Fibroblast of peridontal ligament (primary cell): ENCODE data around the gene RAE1.

Source experiments
- DNase-seq: peaks from one replicate; pipeline ENCODE4 v3.0.0-alpha.2; 2010; ENCODE audit errors: extremely low read depth

The RAE1 gene

DNA sequence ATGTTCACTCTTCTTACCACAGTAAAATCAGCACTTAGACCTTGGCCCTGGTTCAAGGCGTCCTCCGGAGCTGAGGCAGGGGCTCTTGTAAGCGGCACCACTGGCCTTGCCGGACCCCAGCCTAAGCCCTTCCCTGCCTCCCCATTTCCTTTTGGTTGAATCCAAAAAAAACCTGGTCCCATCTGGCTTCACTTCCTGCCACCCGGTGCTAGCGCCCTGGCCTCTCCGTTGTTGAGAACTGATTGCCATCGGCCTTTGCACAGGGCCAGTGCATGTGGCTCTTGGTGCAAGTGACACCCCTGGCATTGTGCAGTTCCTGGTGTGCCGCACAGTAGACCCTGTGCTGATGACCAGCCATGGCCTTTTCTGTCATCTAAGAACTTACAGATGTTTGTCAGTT is 21.1 kb downstream of the RAE1 start:
- no peak for DNase-seq

DNA sequence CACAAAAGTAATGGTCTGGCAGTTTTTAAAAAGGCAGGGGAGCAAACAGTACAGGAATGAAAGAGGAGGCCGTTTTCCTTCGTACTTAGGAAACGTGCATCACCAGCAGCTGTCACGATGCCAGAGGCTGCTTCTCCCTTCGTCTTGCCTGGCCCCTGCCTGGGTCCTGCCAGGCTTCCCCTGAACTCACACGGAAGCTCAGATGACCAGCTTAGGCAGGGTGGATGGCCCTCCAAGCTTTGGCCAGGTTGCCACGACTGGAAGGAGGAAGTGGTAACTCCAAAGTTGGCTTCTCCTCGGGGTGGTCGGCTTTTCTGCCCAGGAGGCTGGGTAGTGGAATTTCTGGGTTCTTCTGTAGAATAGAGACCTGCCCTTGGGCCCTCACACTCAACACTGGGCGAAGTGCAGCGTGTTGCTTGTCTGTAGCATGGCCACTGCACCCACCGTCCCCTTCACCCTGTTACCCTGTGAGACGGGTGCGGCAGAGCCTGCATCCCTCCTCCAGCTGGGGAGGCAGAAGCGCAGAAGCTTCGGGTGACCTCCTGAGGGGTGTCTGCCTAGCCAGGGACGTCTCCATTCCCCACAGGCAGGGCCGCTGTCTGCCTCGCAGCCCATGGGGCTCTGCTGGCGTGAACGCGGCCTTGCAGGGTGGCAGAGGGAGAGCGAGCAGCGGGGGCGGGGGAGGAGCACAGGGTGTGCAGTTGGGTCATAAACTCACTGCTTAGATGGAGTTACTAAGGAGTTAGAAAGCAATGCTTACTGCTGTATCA is 21.7 kb downstream of the RAE1 start:
- no peak for DNase-seq

DNA sequence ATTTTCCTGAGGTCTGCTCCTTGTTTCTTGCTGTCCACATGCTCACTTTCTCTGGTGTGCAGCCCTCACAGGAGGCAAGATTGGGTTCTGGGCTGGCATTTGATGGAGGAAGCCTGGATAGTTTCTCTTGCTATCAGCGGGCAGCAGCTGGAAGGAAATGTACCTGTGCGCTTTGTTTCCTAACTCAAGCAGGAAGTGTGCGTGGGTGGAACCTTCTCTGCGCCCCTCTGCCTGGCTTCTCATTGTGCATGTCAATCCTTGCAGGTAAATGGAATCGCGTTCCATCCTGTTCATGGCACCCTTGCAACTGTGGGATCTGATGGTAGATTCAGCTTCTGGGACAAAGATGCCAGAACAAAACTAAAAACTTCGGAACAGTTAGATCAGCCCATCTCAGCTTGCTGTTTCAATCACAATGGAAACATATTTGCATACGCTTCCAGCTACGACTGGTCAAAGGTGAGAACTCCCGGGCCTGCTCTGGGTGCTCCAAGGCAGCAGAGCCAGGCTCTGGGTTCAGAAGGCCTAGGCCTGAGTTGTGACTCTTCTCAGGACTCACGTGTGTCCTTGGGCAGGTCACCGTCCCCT is 23.4 kb downstream of the RAE1 start:
- no peak for DNase-seq

DNA sequence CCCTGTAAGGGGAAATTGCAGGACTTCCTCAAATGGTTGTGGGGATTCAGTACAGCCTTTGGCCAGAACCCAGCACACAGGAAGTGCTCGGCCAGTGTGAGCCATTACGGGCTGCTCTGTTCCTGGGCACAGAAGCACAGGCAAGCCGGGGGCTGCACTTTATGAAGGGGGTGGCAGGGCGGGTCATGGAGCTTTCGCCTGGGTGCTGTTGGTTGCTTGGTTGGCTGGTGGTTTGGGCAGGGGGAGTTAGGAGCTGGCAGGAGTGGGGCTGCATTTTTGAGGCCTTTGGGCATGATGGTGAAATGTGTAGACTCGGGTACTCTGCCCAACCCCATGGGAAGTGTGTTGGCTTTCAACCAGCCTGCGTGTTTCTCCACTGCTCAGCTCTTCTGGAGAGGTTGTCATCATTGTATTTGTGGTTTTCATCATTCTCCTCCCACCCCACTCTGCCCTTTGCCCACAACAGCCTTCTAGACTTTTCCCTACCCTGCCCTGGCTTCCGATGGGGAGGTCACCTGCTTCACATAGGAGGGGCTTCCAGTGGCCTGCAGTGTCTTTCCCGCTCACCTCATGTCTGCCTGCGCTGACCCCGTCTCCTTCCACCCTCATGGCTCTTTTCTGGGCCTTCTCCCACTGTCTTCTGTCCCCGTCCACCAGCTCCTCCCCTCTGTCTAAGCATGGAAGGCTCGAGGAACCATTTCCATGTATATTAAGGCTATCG is 24.0 kb downstream of the RAE1 start:
- DNase-seq, result peak; percentile 68

DNA sequence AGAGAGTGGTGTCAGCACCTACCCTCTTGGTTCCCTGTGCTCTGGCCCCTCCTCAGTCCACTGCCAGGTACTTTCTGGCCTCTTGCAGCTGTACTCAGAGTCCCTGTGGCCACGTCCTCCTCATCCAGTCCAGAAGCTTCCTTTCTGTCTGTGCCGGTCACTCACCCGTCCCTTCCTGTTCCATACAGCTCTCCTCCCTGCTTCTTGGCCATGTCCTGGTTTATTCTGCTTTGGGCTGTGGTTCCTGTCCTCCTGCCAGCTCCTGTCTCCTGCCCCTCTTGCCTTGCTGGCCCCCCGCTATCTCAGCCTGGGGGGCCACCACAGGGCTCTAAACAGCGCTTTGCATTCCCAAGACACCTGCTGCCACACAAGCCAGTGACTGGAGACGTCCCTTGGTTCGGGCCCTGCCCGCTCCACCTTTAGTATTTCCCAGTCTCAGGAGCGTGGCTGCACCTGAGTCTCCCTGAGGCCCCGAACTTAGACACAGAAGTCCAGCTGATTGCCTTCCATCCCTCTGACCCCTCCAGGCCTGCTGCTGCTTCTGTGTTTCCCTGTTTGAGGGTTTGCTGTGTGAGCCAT is 24.7 kb downstream of the RAE1 start:
- no peak for DNase-seq

DNA sequence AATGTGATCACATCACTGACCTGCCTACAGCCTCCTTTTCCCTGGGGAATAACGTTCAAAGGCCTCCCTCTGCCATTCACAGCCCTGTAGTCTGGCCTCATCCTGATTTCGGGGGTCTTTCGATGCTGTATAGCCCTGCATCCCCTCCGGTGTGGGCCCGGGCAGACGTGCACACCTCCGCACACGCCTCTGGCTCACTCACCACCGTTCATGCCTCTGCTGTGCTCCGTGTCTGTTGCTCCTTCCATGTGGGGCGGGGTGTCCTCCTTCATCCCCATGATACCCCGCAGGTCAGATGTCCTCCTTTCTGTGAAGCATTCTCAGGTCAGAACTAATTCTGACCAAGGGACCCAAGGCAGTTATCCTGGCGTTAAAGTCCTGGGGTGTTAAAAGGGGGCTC is 26.3 kb downstream of the RAE1 start:
- DNase-seq, result no peak

DNA sequence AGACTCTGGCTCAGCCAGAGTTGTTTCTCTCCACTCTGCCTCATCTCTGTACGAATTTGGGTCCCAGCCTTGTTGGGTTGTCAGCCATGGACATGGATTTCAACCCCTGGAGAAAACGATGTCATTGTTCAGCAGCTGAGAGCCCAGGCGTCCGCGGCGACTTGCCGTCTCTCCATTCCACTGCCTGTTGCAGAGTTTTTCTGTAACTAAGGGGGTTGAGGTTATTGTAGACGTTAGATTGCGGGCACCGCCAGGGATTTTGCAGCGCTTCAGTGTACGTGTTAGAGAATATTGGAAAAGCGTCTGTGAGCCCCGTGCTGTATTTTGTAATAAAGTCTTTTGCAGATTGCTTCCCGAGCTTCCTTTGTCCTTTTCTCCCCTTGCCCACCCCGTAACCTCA is 27.1 kb downstream of the RAE1 start:
- DNase-seq, result no peak

DNA sequence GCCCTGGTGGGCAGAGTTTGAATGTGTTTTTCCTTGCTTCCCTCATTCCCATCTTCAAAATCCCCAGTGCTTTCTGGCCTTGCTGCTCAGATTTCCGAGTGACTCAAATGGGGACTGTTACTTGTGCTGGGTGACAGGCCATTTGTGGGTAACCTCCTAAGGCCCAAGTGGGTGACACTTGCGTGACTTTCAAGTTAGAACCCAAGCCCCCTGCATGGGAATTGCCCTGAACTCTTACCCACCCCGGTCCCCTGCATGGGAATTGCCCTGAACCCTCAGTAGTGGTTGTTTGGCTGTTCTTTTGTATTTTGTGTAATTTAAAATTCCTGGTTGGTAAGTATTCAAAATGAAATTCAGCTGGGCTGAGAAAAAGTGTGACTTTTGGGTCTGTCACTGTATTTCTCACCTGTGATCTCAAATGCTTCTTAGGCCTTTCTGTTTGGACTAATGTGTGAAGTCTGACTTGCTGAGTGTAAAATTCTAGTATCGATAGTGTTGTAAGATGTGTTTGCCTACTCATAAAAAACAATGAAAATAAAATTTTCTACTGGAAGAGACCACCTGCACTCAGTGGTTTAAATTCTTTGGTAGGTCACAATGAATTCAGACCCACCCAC is 27.7 kb downstream of the RAE1 start:
- no peak for DNase-seq

DNA sequence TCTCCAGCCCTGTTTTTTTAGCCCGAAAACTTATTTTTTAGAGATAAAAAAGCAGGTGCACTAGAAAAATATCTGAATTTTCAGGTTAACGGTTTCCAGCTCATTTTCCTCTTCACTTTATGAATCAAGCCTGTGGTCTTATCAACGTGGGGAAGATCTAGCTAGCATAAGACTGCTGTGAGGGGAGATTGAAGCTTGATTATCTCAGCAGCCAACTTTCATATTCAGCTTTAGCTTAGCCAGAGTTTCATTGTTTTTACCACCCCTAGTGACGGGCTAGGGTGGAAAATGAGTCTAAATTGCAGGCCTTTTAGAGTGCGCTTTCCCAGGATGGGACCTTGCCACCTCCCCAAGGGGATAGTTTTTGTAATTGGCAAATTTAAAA is 28.2 kb downstream of the RAE1 start:
- DNase-seq, result no peak

DNA sequence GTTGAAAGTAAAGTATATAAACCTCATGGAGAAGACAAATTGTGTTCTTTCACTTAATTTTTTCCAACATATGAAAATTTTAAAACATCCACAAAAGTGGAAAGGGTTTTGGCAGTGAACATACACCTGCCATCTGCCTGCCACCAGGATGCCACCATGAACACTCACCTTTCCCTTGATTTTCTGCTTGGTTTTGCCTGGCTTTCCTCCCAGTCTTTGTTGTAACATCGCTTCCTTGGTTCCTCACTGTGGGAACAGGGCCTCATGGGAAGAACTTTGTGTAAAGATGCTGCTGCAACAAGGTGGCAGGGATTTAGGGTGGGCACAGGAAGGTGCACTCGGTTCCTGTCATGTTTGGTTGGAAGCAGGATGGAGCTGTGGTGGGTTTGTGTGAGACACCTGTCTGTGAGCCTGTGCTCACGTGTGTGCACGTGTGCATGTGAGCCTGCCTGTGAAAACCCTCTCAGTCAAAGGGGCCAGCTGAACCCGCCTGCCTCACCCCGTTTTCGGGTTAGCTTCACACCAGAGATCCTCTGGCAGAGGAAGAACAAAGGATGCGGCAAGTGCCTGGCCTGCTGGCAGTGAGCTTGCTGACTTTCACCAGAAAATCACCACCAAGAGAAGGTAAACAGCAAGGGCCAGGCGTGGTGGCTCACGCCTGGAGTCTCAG is 29.2 kb downstream of the RAE1 start:
- no peak for DNase-seq

DNA sequence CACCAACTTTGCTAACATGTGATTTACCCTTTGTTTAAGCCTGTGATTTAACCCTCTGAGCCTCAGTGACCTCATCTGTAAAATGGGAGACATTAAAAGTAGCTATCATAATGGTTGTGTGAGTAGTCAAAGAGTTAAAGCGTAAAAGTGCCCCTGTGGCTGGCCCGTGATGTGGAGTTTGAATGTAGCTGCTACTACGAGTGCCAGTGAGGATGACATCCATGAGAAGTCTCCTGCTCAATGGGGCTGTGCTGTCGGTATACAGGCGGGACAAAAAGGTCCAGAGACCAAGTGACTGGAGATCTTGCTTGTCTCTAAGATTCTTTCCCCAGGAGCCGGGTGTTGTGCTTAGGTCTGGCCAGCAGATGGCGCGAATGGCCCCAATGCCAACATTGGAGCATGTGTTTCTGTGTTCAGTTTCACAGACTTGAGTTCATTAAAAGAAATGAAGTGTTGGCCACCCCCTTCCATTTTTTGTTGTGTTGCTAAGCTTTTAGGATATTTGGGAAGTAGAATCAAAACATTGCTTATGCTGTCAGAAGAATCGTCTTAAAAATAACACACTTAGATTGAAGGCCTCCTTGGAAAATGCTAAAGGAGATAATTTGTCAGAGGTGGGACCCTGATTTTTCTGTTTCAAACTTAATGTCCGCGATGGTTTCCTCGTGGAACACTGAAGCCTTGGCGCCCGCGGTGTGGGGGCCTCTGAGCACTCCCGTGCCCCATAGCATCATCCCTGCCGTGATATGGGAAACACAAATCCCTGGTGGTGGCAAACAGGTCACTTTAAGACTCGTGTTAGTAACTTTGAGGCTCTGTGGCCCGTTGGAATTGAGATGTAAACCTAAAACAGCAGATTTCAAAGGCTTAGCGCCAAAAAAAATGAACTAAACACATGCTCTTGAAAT is 30.8 kb downstream of the RAE1 start:
- DNase-seq, result peak; percentile 78

DNA sequence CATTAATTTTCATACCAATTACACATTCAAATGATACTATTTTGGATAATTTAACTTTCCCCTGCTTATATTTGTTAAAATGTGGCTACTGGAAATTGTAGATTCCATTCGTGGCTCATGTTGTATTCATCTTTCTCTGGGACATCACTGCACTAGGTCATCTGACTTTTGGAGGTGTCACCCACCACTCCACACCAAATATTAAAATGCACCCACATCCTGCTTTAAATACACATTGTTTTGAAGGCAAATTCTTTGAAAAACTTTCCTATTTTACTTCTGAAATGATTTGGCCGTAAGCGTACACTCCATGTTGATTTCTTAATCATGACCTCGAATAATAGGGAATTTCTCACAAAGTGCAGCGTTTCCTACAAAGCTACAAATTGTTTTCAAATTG is 31.5 kb downstream of the RAE1 start:
- no peak for DNase-seq

- DNase-seq, result no peak
Observed at GRCh38 chr20:57383447-57384347, 32.6 kb downstream of the RAE1 start.

GRCh38 chr20:57384486-57384885 is 33.4 kb downstream of the RAE1 start:
- no peak for DNase-seq

GRCh38 chr20:57384953-57385761 is 34.1 kb downstream of the RAE1 start:
- DNase-seq, result no peak

GRCh38 chr20:57385940-57386339 is 34.9 kb downstream of the RAE1 start:
- DNase-seq, result no peak

DNA sequence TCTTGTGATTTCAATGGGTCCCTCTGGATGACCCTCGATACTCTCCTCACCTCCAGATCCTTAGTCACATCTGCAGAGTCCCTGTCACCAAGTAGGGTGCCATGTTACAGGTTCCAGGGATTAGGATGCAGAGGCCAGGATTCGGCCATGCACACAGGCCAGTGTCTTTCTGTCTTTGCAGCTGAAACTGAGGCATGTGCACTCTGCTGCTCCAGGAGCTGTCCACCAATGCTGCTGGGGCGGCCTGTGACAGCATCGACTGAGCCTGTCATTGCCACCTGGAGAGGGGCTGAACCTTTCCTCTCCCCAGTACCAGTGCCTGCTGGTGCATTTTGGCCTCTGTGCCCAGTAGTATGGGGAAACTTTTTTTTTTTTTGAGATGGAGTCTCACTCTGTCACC is 35.7 kb downstream of the RAE1 start:
- DNase-seq, result no peak

DNA sequence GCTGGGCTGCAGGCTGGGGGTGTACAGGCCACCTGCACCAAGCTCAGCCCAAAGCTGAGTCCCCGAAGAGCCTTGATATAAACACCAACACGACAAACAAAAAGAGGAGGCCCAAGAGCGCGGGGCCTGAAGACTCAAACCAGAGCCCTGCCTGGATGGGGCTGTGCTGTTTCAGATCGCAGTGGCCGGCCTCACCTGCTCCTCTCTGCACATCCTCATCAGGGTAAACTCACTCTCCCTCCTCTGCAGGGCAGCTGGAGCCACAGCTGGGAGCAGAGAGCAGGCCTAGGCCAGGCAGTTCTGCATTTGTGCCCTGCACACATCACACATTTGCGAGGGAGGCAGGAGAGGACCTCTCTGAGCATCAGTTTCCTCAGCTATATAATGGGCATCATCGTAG is 36.4 kb downstream of the RAE1 start:
- DNase-seq, result no peak

DNA sequence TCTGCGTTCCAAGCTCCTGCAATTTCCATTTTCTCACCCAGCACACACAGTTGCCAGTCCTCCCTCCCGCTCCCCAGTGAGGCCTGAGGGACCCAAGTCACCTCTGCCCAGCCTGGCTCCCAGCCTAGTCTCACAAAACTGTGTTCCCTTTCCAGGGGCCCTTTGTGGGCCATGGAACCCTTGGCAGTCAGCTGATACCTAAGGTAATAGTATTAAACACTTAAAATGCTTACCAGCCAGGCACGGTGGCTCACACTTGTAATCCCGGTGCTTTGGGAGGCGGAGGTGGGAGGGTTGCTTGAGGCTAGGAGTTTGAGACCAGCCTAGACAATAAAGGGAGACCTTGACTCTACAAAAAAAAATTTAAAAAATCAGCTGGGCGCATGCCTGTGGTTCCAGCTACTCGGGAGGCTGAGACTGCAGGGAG is 36.9 kb downstream of the RAE1 start:
- no peak for DNase-seq
